Activated CD4-positive, alpha-beta T cell treated with anti-CD3 and anti-CD28 coated beads, Interleukin-2, Interleukin-4, amounts not matched to agents 100 ng/mL and 50 ng/mL, durations not matched to agents 16 hours and 8 hours (primary cell): Measurements from ENCODE around the gene PNPLA8.
"Not testable (repeated sequence)": the region's sequence is repeated elsewhere in the genome, so short reads cannot be mapped to it uniquely, and the experiment has no call there.

ENCODE experiments used
- DNase-seq: peaks from one replicate; pipeline ENCODE4 v3.0.0-alpha.2; 2020; ENCODE audit warnings: low spot score

PNPLA8 gene

DNA sequence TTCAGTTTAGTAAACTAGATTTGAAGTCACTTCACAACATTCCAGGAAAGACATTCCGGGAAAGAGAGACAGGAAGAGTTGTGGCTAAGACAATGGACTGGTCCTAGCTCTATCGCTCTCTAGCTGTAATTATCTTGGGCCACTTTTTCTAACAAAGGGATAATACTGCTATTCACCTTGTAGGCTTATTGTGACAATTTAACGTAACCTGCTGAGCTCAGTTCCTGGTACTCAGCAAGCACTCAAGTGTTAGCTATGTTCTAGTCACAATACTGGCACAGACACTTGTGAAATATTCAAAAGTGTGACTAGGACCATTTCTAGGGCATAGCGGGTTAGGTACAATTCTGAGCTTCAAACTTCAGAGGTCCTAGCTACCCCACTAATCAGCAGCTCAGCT, 57.7 kb downstream of the PNPLA8 start:
- no peak for DNase-seq

DNA sequence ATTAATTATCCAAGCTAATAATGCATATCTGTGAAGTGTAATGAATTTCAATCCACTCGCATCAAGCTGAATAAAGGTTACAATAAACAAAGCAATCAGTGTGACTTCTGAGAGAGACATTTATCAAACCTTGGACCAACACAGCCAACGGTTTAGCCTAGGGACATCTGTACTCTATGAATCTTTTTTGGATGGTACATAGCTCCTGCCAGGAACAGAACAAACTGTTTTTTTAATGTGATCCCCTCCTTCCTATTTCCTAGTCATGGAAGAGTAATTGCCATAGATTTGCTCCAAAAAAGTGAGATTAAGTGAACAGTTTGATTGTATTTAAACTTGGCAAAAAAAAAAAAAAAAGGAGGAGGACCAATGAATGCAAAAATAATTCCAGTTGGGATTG, 58.5 kb downstream of the PNPLA8 start:
- DNase-seq = no peak

DNA sequence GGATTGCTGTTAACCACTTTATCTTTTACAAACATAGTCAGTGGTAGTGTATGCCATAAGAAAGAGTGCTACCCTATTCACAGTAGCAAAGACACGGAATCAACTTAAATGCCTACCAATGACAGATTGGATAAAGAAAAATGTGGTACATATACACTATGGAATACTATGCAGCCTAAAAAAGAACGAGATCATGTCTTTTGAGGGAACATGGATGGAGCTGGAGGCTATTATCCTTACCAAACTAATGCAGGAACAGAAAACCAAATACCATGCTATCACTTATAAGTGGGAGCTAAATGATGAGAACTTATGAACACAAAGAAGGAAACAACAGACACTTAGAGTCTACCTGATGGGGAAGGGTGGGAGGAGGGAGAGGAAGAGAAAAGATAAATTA, 59.6 kb downstream of the PNPLA8 start:
- not testable (repeated sequence) for DNase-seq

DNA sequence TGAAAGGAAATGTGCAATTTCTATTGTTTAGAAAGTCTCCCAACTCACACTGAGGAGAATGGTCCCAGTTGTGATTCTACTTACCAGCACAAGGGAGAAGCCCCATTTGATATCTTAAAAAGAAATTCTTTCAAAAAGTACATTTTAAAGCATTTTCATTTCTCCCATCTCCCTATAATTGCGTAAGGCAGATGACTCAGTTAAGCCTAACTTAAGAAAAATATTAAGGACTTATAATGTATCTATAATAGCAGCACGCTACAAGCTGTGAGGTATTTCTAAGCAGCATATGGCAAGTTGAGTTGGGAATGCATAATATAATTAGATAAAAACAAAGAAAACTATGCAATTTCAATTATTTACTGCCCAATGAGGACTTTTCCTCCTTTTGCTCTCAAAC, 61.2 kb downstream of the PNPLA8 start:
- DNase-seq = no peak

DNA sequence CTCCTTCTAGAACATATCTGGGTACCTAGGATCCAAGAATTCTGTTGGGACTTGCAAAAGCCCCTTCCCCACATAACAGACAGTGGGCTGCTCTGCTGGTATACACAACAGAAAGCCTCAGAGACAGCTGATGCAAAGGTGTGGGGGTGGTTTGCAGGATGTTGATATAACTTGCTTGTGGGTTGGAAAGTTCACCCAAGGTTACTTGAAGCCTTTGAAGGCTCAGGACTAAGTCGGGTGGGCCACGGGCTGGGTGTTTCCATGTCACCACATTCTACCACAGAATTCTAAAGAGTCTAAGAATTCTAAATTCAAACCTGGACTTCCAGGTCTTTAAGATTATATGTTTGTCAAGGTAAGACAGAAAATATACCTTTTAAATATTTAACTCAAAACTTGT, 62.3 kb downstream of the PNPLA8 start:
- no peak for DNase-seq

DNA sequence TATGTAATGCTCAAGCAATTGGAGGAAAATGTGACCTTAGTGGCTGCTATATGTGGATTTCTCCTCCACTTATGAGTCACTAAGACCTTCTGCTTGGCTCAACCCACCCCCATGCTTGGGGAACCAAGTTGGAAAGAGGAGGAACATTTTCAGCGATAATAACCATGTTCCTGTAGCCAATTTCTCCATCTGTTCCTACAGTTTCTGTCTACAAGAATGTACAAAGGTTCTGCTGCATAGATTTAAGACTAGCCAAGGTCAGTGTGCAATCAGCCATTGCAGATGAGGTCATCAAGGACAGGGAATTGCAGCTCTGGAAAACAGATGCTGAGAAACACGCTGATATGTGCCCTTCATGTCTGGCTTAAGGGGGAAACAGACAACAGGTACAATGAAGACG, 64.1 kb downstream of the PNPLA8 start:
- no peak for DNase-seq

DNA sequence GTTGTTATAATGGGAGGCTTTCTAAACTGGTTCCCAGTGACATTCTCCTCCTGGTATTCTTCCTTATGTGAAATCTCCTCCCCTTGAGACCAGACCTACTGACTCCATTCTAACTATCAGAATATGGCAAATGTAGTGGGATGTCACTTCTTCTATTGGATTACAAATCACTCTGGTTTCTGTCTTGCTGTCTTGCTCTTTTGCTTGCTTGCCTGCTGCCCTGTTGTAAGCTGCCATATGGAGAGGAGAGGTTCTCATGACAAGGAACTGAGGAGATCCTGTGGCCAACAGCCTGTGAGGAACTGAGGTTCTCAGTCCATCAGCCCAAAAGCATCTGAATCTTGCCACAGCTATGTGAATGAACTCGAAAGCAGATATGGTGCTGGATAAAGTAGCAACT, 65.0 kb downstream of the PNPLA8 start:
- DNase-seq = no peak

DNA sequence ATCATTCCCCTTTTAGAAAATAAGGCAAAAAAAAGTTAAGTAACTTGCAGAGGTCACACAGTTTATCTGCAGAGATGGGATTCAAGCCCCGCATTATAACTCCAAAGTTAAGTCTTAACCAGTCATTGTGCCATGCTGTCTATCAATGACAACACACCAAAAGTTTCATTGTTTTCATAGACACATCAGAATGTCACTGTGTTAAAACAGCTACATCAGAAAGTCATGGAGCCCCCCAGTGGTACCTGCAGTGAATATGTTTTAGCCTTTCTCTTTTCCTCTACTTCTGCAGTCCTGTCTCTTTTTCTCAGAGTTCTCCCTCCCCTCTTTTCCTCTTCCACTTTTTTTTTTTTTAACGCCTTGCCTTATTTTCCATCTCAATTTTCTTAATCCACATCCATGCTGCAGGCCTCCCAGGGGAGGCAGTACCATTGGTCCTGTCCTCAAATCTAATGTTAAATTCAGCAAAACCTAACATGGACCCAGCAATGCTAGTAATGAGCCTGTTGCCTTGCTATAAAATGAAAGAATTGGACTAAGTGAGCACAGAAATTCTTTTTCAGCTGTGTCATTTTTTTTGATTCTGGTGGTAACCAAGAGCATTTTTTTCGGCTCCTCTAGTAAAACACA, 65.9 kb downstream of the PNPLA8 start:
- peak; percentile 25 for DNase-seq

DNA sequence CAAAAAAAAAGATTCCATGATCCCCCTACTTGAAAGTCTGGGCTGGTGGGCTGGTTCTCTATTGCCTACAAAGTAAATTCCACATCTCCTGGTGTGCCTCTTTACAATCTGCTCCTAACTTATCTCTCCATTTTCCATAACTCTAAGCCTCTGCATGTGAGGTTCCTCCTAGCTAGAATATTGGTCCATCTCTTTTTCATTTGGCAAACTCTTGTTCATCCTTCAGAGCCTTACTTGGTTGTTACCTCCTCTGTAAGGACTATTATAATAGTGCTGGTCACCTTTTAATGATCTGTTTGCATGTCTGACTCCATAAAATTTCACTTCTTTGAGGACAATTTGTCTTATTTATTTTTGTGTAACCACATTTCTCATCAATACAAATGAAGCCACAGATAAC, 68.1 kb downstream of the PNPLA8 start:
- DNase-seq = no peak

DNA sequence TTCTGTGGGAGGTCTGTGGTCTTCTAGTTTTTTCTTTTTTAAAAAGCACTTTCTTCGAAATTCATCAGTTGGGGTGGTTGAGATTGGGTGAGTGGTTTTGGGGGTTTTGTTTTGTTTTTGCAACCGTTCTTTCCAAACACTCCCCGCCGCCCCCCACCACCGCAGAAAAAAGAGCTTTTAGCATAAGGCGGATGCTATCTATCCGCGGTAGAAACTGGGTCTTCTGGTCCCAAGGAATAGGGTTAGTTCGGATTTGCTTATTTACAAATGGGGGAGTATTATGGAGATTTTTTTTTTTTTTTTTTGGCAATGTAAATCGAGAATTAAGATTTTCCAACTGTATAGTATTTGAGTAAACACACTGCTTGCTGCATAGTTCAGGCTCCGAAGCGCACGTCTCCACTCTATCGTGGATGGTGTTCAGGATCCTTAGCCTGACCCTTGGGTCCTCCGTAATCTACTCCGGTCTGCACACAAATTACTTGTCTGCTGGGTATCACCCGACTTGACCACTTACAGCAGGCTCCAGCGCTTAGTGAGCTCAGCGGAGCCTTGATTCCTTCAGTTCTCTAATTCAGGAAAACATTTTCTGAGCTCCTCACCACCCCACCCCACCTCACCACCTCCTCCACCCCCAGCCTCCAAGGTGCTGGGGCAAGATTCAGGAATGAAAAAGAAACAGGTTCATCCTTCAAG, 68.9 kb downstream of the PNPLA8 start:
- DNase-seq = no peak

DNA sequence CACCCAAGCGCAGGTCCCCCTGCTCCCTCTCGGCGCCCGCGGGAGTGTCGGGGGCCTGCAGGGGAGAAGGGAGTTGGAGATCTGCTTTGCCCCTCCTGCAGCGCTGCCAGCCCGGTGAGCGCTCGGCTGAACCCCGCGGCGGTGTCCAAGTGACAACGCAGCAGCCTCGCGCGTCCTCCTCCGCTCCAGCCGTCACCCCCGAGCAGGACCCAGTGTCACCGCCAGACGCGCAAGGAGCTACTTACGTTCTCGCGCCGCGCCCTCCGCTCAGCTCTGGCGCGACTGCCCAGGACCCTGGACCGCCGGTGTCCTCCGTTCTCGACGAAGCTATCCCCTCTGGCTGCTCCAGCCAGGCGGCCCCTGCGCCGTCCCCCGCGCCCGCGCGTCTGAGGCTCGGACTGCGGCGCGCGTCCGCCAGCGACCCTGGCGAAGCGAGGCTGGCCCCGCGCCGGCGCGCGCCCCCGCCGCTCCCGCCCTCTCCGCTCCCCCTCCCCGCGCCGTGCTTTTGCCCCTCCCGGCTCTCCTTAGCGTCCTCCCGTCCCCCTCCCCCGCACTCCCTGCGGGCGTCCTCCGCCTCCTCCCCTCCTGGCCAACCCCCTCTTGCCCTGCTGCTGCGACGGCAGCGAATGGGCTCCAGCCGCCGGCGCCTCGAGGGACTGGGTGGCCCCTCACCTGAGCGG, 69.8 kb downstream of the PNPLA8 start, which contains the start of gene NRCAM:
TSS of gene NRCAM (minus strand) at position 439 of the 680 bp plus-strand sequence. CDS start 216,372 bp downstream, outside the sequence.
- DNase-seq = no peak

DNA sequence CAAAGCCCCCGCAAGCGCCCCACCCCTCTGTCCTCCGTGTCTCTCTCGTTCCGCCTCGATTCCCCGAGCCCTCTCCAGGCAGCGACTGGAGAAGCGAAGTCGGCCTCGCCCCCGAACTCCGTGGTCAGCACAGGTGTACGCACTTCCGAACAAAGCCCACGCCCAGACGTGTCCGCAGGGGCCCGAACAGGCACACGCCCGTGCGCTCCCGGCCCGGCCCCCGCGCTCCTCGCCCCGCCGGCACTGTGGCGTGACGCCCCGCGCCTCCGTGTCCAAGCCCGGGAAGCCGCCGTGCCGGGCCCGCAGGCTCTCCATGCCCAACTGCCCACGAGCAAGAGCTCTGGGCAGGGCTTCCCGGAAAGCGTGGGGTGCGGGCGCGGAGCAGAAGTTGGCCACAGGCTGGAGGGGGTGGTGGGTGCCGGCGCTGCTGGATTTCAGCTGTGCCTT, 70.4 kb downstream of the PNPLA8 start:
- DNase-seq = no peak

DNA sequence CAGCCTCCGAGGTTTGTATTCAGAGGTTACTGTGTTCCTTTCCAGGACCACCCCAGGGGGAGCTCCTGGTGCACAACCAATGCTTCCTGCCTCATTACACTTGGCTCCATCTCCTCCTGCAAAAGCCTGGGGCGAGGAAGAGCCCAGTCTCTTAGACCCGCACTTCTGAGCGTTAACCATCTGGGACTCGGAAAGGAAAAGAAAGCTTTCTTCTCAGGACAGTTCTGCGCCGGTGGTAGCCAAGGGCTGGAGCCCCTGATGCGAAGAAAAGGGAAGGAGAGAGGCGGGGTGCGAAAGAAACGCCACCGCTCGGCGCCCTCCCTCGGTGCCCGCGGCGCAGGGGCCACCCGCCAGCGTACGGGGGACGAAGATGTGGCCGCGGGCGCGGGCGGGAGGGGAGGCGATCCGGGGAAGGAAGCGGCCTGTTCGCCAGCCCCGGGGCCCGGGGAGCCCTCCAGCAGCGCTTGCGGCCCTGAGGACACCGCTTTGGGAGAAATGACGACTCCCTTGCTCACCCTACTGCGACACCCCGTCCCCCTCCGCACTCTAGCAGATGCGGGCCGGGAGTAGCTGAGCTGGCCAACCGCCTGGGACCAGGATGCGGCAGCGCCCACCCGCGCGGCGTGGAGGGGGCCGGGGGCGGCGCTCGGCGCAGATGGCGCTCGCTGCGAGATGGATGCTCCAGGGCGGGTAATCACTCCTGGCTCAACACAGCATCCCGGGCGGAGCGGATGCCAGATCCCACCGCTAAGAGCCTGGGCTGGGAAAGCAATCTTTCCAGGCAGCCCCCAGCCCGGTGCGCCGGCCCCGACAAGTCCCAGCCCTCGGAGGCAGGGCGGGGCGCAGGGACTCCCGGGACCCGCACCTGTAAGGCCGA, 71.0 kb downstream of the PNPLA8 start:
- no peak for DNase-seq

DNA sequence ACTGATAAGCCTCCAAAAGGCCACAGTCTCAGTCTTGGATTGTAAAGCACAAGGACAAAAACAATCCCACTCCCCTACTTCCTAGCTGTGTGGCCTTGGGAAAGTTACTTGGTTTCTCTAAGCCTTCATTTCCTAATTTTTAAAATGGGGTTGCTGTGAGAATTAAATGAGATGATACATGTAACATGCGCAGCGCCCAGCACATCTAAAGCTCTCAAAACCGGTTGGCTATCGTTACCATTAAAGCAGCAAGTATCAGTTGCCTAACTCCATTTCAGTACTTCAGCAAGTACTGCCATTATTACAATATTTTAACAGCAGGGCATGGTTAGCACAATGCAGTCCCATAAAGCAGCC, 71.6 kb downstream of the PNPLA8 start:
- DNase-seq = no peak

DNA sequence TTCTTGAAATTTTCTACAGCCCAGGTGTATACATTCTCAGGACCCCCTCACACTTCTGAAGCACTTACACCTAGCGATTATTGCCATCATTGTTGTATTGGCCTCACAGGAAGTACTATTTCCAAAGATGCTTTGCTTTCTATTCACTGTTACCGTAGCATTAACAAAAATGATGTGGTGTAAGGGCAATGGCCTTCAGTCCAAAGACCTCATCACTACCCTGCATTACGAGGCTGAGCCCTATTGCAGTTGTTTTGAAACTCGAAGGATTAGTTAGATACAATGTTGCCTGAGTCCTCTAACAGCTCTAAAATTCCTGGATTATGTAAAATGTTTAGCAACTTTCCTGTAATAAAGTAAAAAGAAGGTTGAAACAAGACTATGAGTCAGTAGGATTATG, 72.6 kb downstream of the PNPLA8 start:
- DNase-seq = no peak

DNA sequence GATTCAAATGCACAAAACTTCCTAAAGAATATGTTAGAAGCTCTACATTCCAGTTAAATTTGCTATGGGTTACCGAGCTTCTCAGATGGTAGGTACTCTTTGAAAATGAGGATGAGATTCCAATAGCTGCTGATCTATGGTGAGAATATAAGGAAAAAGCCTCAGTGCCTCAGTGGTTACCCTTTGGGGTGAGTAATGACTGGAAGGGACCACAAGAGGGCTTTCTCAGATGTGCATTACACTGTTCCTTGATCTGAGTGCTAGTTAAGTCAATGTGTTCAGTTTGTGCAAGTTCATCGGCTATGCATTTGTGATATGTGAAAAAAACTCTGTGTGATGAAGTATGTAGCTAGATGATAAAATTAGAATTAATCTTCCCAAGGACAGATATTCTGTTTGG, 73.2 kb downstream of the PNPLA8 start:
- DNase-seq = peak; percentile 23

DNA sequence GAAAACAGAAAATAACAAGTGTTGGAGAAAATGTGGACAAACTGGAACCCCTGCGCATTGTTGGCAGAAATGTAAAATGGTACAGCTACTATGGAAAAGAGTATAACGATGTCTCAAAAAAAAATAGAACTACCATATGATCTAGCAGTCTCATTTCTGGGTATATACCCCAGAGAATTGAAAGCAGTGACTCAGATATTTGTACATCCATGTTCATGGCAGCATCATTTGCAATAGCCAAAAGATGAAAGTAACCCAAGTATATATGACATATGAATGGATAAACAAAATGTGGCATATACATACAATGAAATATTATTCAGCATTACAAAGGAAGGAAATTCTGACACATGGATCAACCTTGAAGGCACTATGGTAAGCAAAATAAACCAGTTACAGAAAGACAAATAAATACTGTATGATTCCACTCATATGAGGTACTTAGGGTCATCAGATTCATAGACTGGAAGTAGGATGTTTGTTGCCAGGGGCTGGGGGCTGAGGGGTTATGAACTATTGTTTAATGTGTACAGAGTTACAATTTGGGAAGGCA, 74.6 kb downstream of the PNPLA8 start:
- DNase-seq = no peak

DNA sequence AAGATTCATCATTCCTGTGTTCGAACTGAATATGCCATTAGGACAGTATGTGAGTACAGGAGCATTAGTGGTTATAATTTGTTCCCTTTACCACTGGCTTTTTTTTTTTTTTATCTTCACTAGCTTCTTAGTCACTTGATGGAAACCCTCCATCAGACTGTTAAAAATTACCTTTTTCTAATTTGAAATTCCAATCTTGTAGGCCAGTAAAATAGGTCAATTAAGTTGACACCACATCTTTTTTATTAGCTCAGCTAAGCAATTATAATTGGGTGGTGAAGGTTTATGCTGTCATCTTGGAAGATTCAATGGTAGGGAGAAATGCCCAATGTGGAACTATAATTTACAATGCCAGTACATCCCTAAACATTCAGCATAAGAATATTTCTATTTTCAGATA, 75.8 kb downstream of the PNPLA8 start:
- no peak for DNase-seq

DNA sequence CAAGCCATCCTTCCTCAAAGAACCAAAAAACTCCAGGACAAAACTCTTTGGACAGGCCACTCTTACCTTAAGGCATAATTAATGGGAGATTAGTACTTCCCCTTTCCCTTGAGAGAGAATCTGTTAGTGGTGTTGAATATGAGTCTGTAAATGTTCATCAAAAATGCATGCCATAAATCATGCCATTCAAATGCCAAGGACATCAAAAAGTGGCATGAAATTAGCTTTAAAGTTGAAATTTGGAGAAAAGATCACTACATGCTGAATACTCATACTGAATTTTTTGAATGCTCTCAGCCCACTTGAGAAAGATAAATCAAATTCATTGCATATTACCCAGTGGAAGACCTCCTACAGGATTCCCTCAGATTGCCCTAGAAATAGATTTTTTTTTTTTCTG, 76.4 kb downstream of the PNPLA8 start:
- DNase-seq = no peak

DNA sequence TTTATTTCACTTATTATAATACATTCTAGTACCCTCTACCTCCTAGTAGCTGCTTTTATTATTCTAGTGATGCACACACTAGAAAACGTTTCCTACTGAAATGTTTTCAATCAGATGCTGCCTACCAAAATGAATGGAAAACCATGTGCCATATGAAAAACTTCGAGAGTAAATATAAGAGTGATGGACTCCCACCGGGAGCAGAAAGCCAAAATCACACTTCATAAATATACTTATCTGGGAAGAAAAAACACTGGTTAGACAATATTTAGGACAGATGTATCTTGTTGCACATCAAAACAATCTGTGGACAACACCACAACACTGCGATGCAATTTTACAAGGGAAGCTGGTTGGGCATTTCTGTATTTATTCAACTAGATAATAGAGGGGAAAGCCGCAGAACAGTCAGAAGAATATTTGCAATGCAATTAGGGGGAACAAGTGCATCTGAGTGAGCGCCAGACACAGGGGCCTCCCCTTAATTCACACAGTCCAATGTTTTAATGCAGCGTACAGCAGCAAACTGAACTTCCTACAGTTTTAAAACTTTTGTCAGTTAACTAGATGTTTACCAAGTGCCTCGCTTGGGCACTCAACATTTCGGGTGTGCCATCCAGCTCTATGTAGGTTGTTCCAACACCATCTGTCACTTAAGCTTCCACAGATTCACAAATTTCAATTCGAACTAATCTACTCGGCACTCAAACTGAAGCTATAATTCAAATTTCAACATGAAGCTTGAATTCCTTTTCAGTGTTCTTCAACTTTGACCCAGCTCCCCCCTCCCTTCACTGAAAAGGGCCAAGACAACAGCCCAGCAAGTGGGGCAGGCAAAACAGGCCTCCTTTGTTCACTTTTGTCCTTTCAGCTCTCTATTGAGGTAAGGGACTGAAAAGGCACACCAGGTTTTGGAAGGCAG, 77.1 kb downstream of the PNPLA8 start:
- DNase-seq = no peak

DNA sequence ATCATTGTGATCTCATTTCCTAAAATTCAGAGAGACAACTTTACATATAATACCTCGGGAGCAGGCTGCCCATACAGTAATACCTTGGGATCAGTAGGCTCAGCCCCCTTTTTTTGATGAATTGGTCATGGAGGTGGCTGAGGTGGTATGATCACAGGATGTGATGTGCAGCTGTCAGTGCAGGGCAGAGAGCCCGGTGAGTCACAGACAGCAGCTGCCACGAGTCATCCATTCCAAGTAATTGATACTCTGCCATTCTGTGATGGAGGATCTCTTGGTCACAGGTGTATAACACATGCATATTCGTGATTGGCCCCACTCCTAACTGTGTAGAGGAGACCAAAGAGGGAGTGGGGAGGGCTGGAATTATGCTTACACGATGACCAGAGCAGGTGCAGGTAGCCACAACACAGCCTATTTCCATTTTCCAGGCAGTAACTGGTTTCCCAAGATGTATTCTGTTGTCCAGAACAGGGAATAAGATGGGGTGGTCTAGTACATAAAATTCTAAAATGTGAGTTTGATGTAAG, 83.8 kb downstream of the PNPLA8 start:
- DNase-seq = peak; percentile 19
